B cell (primary cell): ENCODE results near the gene TBXAS1. TPM values are rescaled to one million over a fixed set of nuclear protein-coding genes. Genes with fewer than 3 reads are reported as not detected.

Experiments
- ATAC-seq: fragments of 200-7000 bp; cut with Tn5 transposase; one replicate; pipeline ENCODE4 v1.10.0; 2021; ENCODE audit warnings: low read depth, mild to moderate bottlenecking, moderate number of reproducible peaks, moderate library complexity
- CTCF ChIA-PET: fragments of 350-600 bp; sonication (Branson Sonifier 250); formaldehyde crosslinking; loops from one replicate; lab custom pipeline; 2021; ENCODE audit warnings: antibody characterized with exemption, inconsistent platforms; lab: Charles Lee
- POLR2A ChIA-PET: fragments of 350-600 bp; sonication (Branson Sonifier 250); formaldehyde crosslinking; loops from one replicate; lab custom pipeline; 2021; ENCODE audit warnings: antibody characterized with exemption; lab: Charles Lee
- DNase-seq: peaks from one replicate; pipeline ENCODE4 v3.0.0; 2013
- H2AFZ ChIP-seq: 2 replicates; pipeline ENCODE4 v1.6.1; 2012; ENCODE audit warnings: mild to moderate bottlenecking, low read depth, low read length; ENCODE audit not compliant: insufficient read depth, poor library complexity, severe bottlenecking
- H3K27ac ChIP-seq, 2 donors: 1 replicate in 1 of 2; 2 replicates in 1 of 2; pipeline ENCODE4 v1.5.1; 2012 to 2013; ENCODE audit warnings: low read length in 2 of 2, mild to moderate bottlenecking in 2 of 2, moderate library complexity in 1 of 2
- H3K27me3 ChIP-seq, 4 experiments: fragments of 200-600 bp in 1 of 4; sonication (generic) in 1 of 4; replicated peaks in 1 of 4; 1 replicate in 2 of 4; 2 replicates in 2 of 4; pipeline versions ENCODE4 v1.6.1 to v1.7.0; 2013 to 2016; ENCODE audit warnings: low read length in 3 of 4, mild to moderate bottlenecking in 2 of 4, mixed read lengths in 1 of 4, moderate library complexity in 1 of 4; ENCODE audit not compliant: insufficient read depth in 4 of 4, control insufficient read depth in 3 of 4; ENCODE audit errors: control extremely low read depth in 1 of 4
- H3K36me3 ChIP-seq, 2 experiments: replicated peaks in 1 of 2; 1 replicate in 1 of 2; 2 replicates in 1 of 2; pipeline versions ENCODE4 v1.6.1 to v1.7.1; 2013; ENCODE audit warnings: low read length in 1 of 2; ENCODE audit not compliant: insufficient read depth in 2 of 2, control insufficient read depth in 1 of 2; ENCODE audit errors: control extremely low read depth in 1 of 2, extremely low read depth in 1 of 2
- H3K4me1 ChIP-seq, 2 donors: fragments of 200-600 bp in 1 of 2; sonication (generic) in 1 of 2; 1 replicate in 1 of 2; 2 replicates in 1 of 2; pipeline versions ENCODE4 v1.5.1 to v1.6.1; 2013 to 2017; ENCODE audit warnings: low read length in 2 of 2; ENCODE audit not compliant: control insufficient read depth in 2 of 2, insufficient read depth in 2 of 2
- H3K4me2 ChIP-seq: replicated peaks from 2 replicates; pipeline ENCODE3; 2012; ENCODE audit warnings: mild to moderate bottlenecking, low read depth, low read length; ENCODE audit not compliant: poor library complexity, severe bottlenecking
- H3K4me3 ChIP-seq, 5 experiments: fragments of 200-600 bp in 1 of 5; sonication (generic) in 1 of 5; 1 replicate in 3 of 5; 2 replicates in 2 of 5; pipeline versions ENCODE4 v1.5.1 to v1.7.0; 2011 to 2016; ENCODE audit warnings: low read length in 4 of 5, mild to moderate bottlenecking in 4 of 5, low read depth in 2 of 5, control low read depth in 1 of 5, moderate library complexity in 1 of 5; ENCODE audit not compliant: insufficient read depth in 1 of 5; ENCODE audit errors: control extremely low read depth in 1 of 5, extremely low read depth in 1 of 5
- H3K79me2 ChIP-seq: fragments of 200-600 bp; sonication (generic); one replicate; pipeline ENCODE4 v1.6.0; 2016; ENCODE audit warnings: low read length; ENCODE audit not compliant: control insufficient read depth, insufficient read depth
- H3K9ac ChIP-seq: fragments of 200-600 bp; sonication (generic); 2 replicates; pipeline ENCODE4 v1.6.1; 2017; ENCODE audit warnings: mild to moderate bottlenecking, low read length, moderate library complexity
- H3K9me3 ChIP-seq, 3 donors: one replicate each; pipeline versions ENCODE4 v1.6.1 to v1.7.1; 2013; ENCODE audit warnings: low read length in 2 of 3; ENCODE audit not compliant: control insufficient read depth in 2 of 3, insufficient read depth in 1 of 3; ENCODE audit errors: control extremely low read depth in 1 of 3
- H4K20me1 ChIP-seq: 2 replicates; pipeline ENCODE4 v1.6.0; 2012; ENCODE audit warnings: mild to moderate bottlenecking, low read length; ENCODE audit not compliant: insufficient read depth, control insufficient read depth, poor library complexity, severe bottlenecking
- H3K27ac Mint-ChIP-seq: one replicate; pipeline ENCODE4 v1.8.0; 2021; ENCODE audit warnings: mixed read lengths
- H3K27me3 Mint-ChIP-seq: one replicate; pipeline ENCODE4 v1.8.0; 2021; ENCODE audit warnings: mixed read lengths
- H3K4me1 Mint-ChIP-seq: one replicate; pipeline ENCODE4 v1.8.0; 2021; ENCODE audit warnings: mixed read lengths
- H3K4me3 Mint-ChIP-seq: one replicate; pipeline ENCODE4 v1.8.0; 2021; ENCODE audit warnings: mixed read lengths
- H3K9me3 Mint-ChIP-seq: one replicate; pipeline ENCODE4 v1.8.0; 2022; ENCODE audit warnings: mixed read lengths; ENCODE audit not compliant: insufficient read depth
- CTCF ChIP-seq: fragments of 200-600 bp; IDR thresholded peaks from one replicate; pipeline ENCODE4 v1.8.0; 2022; ENCODE audit warnings: antibody characterized with exemption, mild to moderate bottlenecking
- EZH2 ChIP-seq: IDR thresholded peaks from 2 replicates; pipeline ENCODE4 v1.6.1; 2012; ENCODE audit warnings: borderline replicate concordance, low read depth, mild to moderate bottlenecking, moderate library complexity, low read length; ENCODE audit not compliant: insufficient read depth, poor library complexity, severe bottlenecking
- WGBS: methylation state at CpG from one replicate; pipeline ENCODE4 v1.1.5; 2013; ENCODE audit warnings: missing lambda C conversion rate; ENCODE audit not compliant: insufficient coverage; 5-methylcytosine and 5-hydroxymethylcytosine counted together
- intact Hi-C: fragments of 100-400 bp; cut with micrococcal nuclease; formaldehyde crosslinking; loops from one replicate; pipeline ENCODE4 v1.10.0; 2022
- polyA plus RNA-seq: library from polyadenylated mRNA; depleted of rRNA; stranded (reverse); fragments of >200 nt; gene quantifications from 2 replicates; pipeline ENCODE4 v1.2.3, GENCODE V29; 2012
- total RNA-seq, 2 donors: library from RNA; stranded (reverse); fragments of 120-200 nt in 1 of 2; gene quantifications; 1 replicate in 1 of 2; 2 replicates in 1 of 2; pipeline versions ENCODE4 v1.2.3 to v1.2.4, GENCODE V29; 2013 to 2022

Gene TBXAS1
- total and polyA plus RNA-seq, 2 donors (not counting 1 experiment from before 2014, with no cell fraction given), result 8.1 to 21.0 TPM

GRCh38 chr7:139893461-139893860 lies 64.4 kb downstream of the TBXAS1 start:
- Histone ChIP-seq H4K20me1 (no peaks in the 10 kb centered on the region), H3K27ac (no peak overlapping the region), H3K9ac (no peak overlapping the region), H2AFZ (no peak overlapping the region), H3K36me3 (no peaks in the 10 kb centered on the region), H3K27me3 (no peaks in the 10 kb centered on the region), H3K9me3 (peaks cover 0 to 4% (median 0%) of the 10 kb centered on the region in 3 donors), H3K4me3 (no peak overlapping the region), H3K4me2 (peak overlapping the region; percentile 49), H3K79me2 (no peaks in the 10 kb centered on the region), H3K4me1 (peaks cover 16 to 17% of the 10 kb centered on the region in 2 donors)
- intact Hi-C loops, result no loop called here
- 100% methylated on average over 1 of the region's 1 CpG for WGBS
- H3K27ac Mint-ChIP-seq, result no peak overlapping the region
- peaks cover 3% of the 10 kb centered on the region for H3K27me3 Mint-ChIP-seq
- ATAC-seq (no peak), DNase-seq (no peak)
- TF ChIP-seq CTCF, result no peak
- TF ChIP-seq EZH2, result no peak
- ChIA-PET POLR2A (no interaction called here), CTCF (interaction anchor here (1.1 to 1.8 kb wide), 4 partner anchors 9 to 248 kb away, joined by 3 to 7 read pairs (median 6); no protein-coding TSS in a partner anchor)
- H3K4me1 Mint-ChIP-seq, result peaks cover 17% of the 10 kb centered on the region
- no peak overlapping the region for H3K4me3 Mint-ChIP-seq
- peaks cover 3% of the 10 kb centered on the region for H3K9me3 Mint-ChIP-seq

GRCh38 chr7:139893999-139894398 lies 64.9 kb downstream of the TBXAS1 start:
- H3K9ac ChIP-seq, result no peak overlapping the region
- 45% methylated on average over 2 of the region's 4 CpGs for WGBS
- H3K27ac ChIP-seq, result no peak overlapping the region
- no peaks in the 10 kb centered on the region for H3K79me2 ChIP-seq
- Mint-ChIP-seq H3K27ac (no peak overlapping the region), H3K27me3 (peaks cover 3% of the 10 kb centered on the region), H3K9me3 (peaks cover 2% of the 10 kb centered on the region), H3K4me1 (peaks cover 21% of the 10 kb centered on the region), H3K4me3 (no peak overlapping the region)
- ATAC-seq (peak; percentile 78), DNase-seq (no peak)
- ChIA-PET POLR2A (interaction anchor here (0.6 kb wide), 1 partner anchor 45 kb away, joined by 7 read pairs; no protein-coding TSS in a partner anchor), CTCF (interaction anchor here (1.1 to 1.8 kb wide), 2 partner anchors 8 to 107 kb away, joined by 3 to 6 read pairs; no protein-coding TSS in a partner anchor)
- peaks cover 16 to 17% of the 10 kb centered on the region in 2 donors for H3K4me1 ChIP-seq
- TF ChIP-seq EZH2, result no peak
- TF ChIP-seq CTCF, result no peak
- H3K9me3 ChIP-seq, result peaks cover 0 to 2% (median 0%) of the 10 kb centered on the region in 3 donors
- H3K4me3 ChIP-seq, result no peak overlapping the region
- no peaks in the 10 kb centered on the region for H3K36me3 ChIP-seq
- intact Hi-C loops, result no loop called here
- no peaks in the 10 kb centered on the region for H3K27me3 ChIP-seq
- H3K4me2 ChIP-seq, result peak overlapping the region; percentile 49
- H4K20me1 ChIP-seq, result no peaks in the 10 kb centered on the region
- peak overlapping the region; percentile 14 for H2AFZ ChIP-seq
